Measurements from ENCODE around the gene SUCLA2. TPM values are rescaled to one million over a fixed set of nuclear protein-coding genes. Genes with fewer than 3 reads are reported as not detected.
A peak's percentile ranks its signal among the peaks of the same experiment; 100 is the strongest.

The SUCLA2 gene
- total RNA-seq, 3 donors from 2014 or later (not counting 1 experiment from before 2014, with no cell fraction given) = 28.4 to 34.3 (median 31.0) TPM

DNA sequence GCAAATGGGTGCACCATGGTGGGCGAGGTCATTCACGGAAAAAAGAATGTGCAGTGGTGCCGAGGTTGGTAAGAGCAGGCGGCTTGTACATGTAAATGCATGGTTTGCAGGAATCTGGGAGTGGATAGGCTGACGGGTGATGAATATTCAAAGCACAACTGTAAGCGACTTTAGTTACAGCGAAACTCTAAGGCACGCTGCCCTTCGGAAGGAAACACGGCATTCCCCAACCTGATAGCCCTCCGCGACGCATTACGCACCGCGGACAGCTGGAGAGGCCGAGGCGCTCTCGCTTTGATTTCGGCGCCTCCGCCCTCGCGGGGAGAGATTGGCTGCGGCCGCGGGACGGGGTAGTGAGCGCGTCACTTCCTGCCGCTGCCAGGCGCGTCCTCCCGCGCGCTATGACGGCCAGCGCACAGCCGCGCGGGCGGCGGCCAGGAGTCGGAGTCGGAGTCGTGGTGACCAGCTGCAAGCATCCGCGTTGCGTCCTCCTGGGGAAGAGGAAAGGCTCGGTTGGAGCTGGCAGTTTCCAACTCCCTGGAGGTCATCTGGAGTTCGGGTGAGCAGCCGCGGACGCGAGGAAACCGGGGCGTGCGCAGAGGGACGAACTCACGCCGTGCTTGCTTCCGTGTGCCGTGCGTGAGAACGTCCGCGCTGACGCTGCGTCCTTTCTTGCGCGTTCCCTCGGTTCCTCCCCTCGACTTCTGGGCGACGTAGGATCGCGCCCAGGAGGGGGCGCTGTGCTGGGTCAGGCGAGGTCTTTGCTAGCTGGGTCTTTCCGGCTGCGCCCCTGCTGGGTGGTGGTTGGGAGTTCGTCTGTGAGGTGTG is 36.5 kb upstream of the SUCLA2 start, which contains the start of gene NUDT15:
Gene NUDT15, plus strand, starts transcription at position 381 of the 828 bp plus-strand sequence. Its CDS starts 21 bp downstream, at position 402.
- no peaks in the 10 kb centered on the region for H3K27me3 Mint-ChIP-seq (ENCODE audit: low read depth in 2 of 2)
- peak within 1 kb of the TSS; percentile 97 to 99 for H3K27ac Mint-ChIP-seq
- Histone ChIP-seq H3K9me3 (ENCODE audit: control insufficient read depth, insufficient read depth, low read length) (peaks cover 1% of the 10 kb centered on the region), H3K27ac (ENCODE audit: low read length) (peak within 1 kb of the TSS; percentile 94), H3K4me3 (ENCODE audit: low read length) (peak within 1 kb of the TSS; percentile 56), H3K4me1 (ENCODE audit: control insufficient read depth, insufficient read depth, low read length) (peaks cover 13% of the 10 kb centered on the region), H3K36me3 (ENCODE audit: control insufficient read depth, insufficient read depth, low read length) (peaks cover 4% of the 10 kb centered on the region), H3K27me3 (ENCODE audit: control insufficient read depth, insufficient read depth, low read length) (no peaks in the 10 kb centered on the region)
- peaks cover 21% of the 10 kb centered on the region in 2 donors for H3K4me1 Mint-ChIP-seq
- no peaks in the 10 kb centered on the region for H3K36me3 Mint-ChIP-seq
- WGBS (ENCODE audit: insufficient coverage) = under 1% methylated on average over 82 of the region's 82 CpGs
- ATAC-seq = peak; percentile 92 to 99 (median 92)
- peak; percentile 90 to 100 for DNase-seq
- H3K9me3 Mint-ChIP-seq = no peaks in the 10 kb centered on the region
- intact Hi-C loops (cut with micrococcal nuclease) = loop anchor here (2.0 to 5.0 kb wide), 3 partner anchors 37 to 265 kb away; partner anchors contain the start of genes MED4, RB1 and SUCLA2
- TF ChIP-seq, protein P1, sequence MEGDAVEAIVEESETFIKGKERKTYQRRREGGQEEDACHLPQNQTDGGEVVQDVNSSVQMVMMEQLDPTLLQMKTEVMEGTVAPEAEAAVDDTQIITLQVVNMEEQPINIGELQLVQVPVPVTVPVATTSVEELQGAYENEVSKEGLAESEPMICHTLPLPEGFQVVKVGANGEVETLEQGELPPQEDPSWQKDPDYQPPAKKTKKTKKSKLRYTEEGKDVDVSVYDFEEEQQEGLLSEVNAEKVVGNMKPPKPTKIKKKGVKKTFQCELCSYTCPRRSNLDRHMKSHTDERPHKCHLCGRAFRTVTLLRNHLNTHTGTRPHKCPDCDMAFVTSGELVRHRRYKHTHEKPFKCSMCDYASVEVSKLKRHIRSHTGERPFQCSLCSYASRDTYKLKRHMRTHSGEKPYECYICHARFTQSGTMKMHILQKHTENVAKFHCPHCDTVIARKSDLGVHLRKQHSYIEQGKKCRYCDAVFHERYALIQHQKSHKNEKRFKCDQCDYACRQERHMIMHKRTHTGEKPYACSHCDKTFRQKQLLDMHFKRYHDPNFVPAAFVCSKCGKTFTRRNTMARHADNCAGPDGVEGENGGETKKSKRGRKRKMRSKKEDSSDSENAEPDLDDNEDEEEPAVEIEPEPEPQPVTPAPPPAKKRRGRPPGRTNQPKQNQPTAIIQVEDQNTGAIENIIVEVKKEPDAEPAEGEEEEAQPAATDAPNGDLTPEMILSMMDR (IDR thresholded peaks at IDR 0.05) = peak; percentile 99
- peak within 1 kb of the TSS; percentile 90 for H3K4me3 Mint-ChIP-seq

DNA sequence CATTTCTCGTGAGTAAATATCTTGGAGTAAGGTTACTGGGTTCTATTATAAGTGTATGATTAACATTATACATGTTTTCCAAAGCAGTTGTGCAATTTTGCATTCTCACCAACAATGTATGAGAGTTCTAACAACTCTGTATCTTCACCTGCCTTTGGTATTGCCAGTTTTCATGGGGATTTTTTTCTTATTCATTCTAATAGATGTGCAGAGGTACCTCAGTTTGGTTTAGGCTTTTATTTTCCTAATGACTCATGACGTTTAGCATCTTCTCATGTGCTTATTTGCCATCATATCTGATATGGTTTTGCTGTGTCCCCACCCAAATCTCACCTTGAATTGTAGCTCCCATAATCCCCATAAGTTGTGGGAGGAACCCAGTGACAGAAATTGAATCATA is 28.8 kb upstream of the SUCLA2 start:
- TF ChIP-seq, protein P1 (IDR thresholded peaks at IDR 0.05) = no peak
- DNase-seq (no peak), ATAC-seq (no peak)
- H3K4me1 ChIP-seq (ENCODE audit: control insufficient read depth, insufficient read depth, low read length) = no peaks in the 10 kb centered on the region
- H3K9me3 ChIP-seq (ENCODE audit: control insufficient read depth, insufficient read depth, low read length) = peaks cover 11% of the 10 kb centered on the region
- no peaks in the 10 kb centered on the region for H3K9me3 Mint-ChIP-seq
- peaks cover 17% of the 10 kb centered on the region for H3K36me3 Mint-ChIP-seq
- WGBS (ENCODE audit: insufficient coverage) = 86% methylated on average over 2 of the region's 2 CpGs
- no peaks in the 10 kb centered on the region for H3K27me3 Mint-ChIP-seq (ENCODE audit: low read depth in 2 of 2)
- H3K4me3 ChIP-seq (ENCODE audit: low read length) = no peak overlapping the region
- H3K27me3 ChIP-seq (ENCODE audit: control insufficient read depth, insufficient read depth, low read length) = no peaks in the 10 kb centered on the region
- H3K4me1 Mint-ChIP-seq = no peaks in the 10 kb centered on the region
- intact Hi-C loops (cut with micrococcal nuclease) = no loop called here
- no peaks in the 10 kb centered on the region for H3K36me3 ChIP-seq (ENCODE audit: control insufficient read depth, insufficient read depth, low read length)
- H3K27ac Mint-ChIP-seq = no peak overlapping the region
- no peak overlapping the region for H3K27ac ChIP-seq (ENCODE audit: low read length)
- H3K4me3 Mint-ChIP-seq = no peak overlapping the region

- H3K9me3 Mint-ChIP-seq = no peaks in the 10 kb centered on the region
- Histone ChIP-seq H3K4me3 (ENCODE audit: low read length) (no peak overlapping the region), H3K27me3 (ENCODE audit: control insufficient read depth, insufficient read depth, low read length) (no peaks in the 10 kb centered on the region), H3K27ac (ENCODE audit: low read length) (no peak overlapping the region), H3K36me3 (ENCODE audit: control insufficient read depth, insufficient read depth, low read length) (no peaks in the 10 kb centered on the region), H3K9me3 (ENCODE audit: control insufficient read depth, insufficient read depth, low read length) (peaks cover 11% of the 10 kb centered on the region), H3K4me1 (ENCODE audit: control insufficient read depth, insufficient read depth, low read length) (no peaks in the 10 kb centered on the region)
- peaks cover 17% of the 10 kb centered on the region for H3K36me3 Mint-ChIP-seq
- intact Hi-C loops (cut with micrococcal nuclease) = no loop called here
- no peak for ATAC-seq
- no peaks in the 10 kb centered on the region for H3K27me3 Mint-ChIP-seq (ENCODE audit: low read depth in 2 of 2)
- TF ChIP-seq, protein P1 (IDR thresholded peaks at IDR 0.05) = no peak
- H3K4me1 Mint-ChIP-seq = no peaks in the 10 kb centered on the region
- DNase-seq = no peak
- no peak overlapping the region for H3K4me3 Mint-ChIP-seq
- no peak overlapping the region for H3K27ac Mint-ChIP-seq
These were observed 27.0 kb upstream of the SUCLA2 start for GRCh38 chr13:48028066-48028465.
